ENCODE results near the gene GNAO1. TPM values are rescaled to one million over a fixed set of nuclear protein-coding genes. Genes with fewer than 3 reads are reported as not detected.

Gene GNAO1
- total RNA-seq, 1 experiment from 2014 or later = not detected

DNA sequence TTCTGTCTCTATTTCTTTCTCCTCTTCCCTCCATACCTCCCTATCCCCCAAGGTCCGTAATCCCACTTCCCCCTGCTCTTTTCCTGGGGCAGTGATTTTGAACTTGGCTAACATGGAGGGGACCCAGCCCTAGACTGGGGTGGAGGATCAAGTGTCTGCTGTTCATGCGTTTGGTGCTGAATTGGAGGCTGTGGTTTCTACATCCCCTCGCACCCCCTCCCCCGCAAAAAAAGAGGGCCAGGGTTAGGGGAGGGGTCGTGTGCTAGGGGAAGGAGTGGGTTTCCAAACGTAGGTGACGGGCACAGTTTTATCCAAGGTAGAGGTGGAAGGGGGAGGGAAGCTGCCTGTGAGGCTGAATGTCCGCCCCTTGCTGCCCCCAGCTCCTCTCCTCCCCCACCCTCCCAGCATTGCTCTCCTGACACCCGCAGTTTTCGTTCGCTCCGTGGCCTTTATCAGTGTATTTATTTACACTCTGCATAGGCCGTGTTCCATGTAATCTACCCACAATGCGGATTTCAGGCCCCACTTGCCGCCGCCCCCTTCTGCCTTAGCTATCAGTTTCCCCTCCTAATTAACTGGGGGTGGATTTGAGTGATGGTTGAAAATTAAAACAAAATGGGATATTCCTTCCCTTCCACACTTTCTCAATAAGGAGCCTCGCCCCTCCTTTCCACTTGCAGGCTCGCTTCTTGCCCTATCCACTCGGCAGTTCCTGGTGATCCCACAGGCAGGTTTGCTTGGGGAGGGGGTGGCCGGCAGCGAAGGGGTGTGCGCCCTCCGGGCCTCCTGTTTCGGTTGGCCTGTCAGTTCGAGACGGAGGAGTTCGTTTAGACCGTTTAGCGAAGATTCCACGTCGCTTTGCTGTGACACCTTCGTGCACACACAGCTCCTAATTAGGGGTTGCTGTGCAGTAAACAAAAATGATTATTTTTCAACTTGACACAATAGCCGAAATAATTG is 2.0 kb downstream of the GNAO1 start:
- Histone ChIP-seq H3K27me3 (replicated peaks; ENCODE audit: insufficient read depth, low read depth, low read length, poor library complexity) (peaks cover 82% of the 10 kb centered on the region), H3K9me3 (ENCODE audit: low read depth, low read length, poor library complexity, severe bottlenecking) (no peaks in the 10 kb centered on the region), H3K27ac (ENCODE audit: low read depth, low read length, poor library complexity, severe bottlenecking) (no peak overlapping the region), H3K4me3 (ENCODE audit: low read depth, low read length, poor library complexity, severe bottlenecking) (no peak overlapping the region), H3K36me3 (ENCODE audit: insufficient read depth, low read length, poor library complexity, severe bottlenecking) (no peaks in the 10 kb centered on the region), H3K4me1 (ENCODE audit: insufficient read depth, low read length, poor library complexity, severe bottlenecking) (peaks cover 12% of the 10 kb centered on the region)
- no peak for DNase-seq (ENCODE audit: low spot score)
- POLR2A ChIA-PET (ENCODE audit: low non-redundant PET) = no interaction called here
- CTCF ChIA-PET = no interaction called here
- peak; percentile 47 for TF ChIP-seq EZH2 (IDR thresholded peaks at IDR 0.05; ENCODE audit: borderline replicate concordance, low read depth, low read length, poor library complexity, severe bottlenecking)
- TF ChIP-seq, protein P1, sequence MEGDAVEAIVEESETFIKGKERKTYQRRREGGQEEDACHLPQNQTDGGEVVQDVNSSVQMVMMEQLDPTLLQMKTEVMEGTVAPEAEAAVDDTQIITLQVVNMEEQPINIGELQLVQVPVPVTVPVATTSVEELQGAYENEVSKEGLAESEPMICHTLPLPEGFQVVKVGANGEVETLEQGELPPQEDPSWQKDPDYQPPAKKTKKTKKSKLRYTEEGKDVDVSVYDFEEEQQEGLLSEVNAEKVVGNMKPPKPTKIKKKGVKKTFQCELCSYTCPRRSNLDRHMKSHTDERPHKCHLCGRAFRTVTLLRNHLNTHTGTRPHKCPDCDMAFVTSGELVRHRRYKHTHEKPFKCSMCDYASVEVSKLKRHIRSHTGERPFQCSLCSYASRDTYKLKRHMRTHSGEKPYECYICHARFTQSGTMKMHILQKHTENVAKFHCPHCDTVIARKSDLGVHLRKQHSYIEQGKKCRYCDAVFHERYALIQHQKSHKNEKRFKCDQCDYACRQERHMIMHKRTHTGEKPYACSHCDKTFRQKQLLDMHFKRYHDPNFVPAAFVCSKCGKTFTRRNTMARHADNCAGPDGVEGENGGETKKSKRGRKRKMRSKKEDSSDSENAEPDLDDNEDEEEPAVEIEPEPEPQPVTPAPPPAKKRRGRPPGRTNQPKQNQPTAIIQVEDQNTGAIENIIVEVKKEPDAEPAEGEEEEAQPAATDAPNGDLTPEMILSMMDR (conservative IDR thresholded peaks at IDR 0.05; ENCODE audit: low read depth, low read length) = no peak
- intact Hi-C loops (cut with micrococcal nuclease; ENCODE audit: unreplicated experiment) = no loop called here
- no TSS peak for BruUV-seq (replicated peaks)

DNA sequence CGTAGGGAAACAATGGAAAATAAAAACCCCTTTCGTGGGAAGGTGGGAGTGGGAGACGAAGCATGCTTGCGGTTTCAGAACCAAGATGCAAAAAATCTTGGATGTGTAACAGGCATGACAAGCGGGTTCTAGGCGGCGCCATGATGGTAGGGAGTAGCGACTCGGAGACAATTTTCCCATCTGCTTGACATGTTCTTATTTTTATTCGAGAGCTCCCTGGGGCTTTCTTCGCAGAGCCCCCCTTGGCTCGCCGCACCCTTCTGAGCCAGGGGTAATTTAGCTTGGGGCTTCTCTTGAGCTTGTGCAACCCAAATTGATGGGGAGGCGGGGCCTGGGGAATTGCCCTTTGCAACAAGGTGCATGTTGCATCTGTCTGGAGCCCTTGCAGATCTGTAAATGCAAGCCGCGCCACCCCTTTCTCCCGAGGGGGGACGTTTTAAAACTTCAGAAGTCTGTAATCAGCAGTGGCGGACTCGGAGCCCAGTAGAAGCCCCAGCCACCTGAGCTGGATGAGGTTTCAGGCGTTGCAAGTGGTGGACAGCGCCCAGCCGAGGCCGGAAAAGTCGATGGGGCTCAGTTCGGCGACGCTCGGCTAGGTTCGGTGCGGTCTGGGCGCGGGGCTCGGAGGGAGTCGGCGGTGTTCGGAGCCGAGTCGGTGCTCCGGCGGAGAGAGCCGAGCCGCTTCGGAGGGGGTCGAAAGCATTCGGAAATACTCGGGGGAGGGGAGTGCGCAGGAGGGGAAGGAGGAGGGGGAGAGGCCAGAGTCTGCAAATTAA is 2.9 kb downstream of the GNAO1 start:
- intact Hi-C loops (cut with micrococcal nuclease; ENCODE audit: unreplicated experiment) = no loop called here
- ChIA-PET CTCF (no interaction called here), POLR2A (ENCODE audit: low non-redundant PET) (no interaction called here)
- no TSS peak for BruUV-seq (replicated peaks)
- no peak for TF ChIP-seq EZH2 (IDR thresholded peaks at IDR 0.05; ENCODE audit: borderline replicate concordance, low read depth, low read length, poor library complexity, severe bottlenecking)
- TF ChIP-seq, protein P1 (conservative IDR thresholded peaks at IDR 0.05; ENCODE audit: low read depth, low read length) = no peak
- Histone ChIP-seq H3K36me3 (ENCODE audit: insufficient read depth, low read length, poor library complexity, severe bottlenecking) (no peaks in the 10 kb centered on the region), H3K9me3 (ENCODE audit: low read depth, low read length, poor library complexity, severe bottlenecking) (no peaks in the 10 kb centered on the region), H3K27me3 (replicated peaks; ENCODE audit: insufficient read depth, low read depth, low read length, poor library complexity) (peaks cover 73% of the 10 kb centered on the region), H3K27ac (ENCODE audit: low read depth, low read length, poor library complexity, severe bottlenecking) (no peak overlapping the region), H3K4me3 (ENCODE audit: low read depth, low read length, poor library complexity, severe bottlenecking) (peak overlapping the region; percentile 24), H3K4me1 (ENCODE audit: insufficient read depth, low read length, poor library complexity, severe bottlenecking) (peaks cover 12% of the 10 kb centered on the region)
- DNase-seq (ENCODE audit: low spot score) = peak; percentile 77

DNA sequence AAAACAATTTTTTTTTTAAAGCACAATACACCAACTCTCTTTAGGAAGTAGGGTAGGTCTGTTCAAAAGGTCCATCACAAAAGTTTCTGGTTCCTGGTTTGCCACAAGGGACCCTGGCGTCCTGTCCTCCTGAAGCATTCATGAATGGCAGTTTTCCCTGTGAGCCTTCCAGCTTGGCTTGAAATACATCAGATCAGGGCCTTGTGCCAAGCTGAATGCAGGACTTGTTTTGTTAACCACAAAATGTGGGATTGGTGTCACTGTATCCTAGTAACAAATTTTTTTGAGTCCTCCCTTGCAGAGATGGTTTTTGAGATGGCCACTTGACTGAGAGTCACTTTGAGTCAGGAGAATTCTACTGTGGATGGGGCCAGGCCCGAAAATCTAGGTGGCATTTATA is 3.9 kb downstream of the GNAO1 start:
- Histone ChIP-seq H3K36me3 (ENCODE audit: insufficient read depth, low read length, poor library complexity, severe bottlenecking) (no peaks in the 10 kb centered on the region), H3K4me3 (ENCODE audit: low read depth, low read length, poor library complexity, severe bottlenecking) (no peak overlapping the region)
- CTCF ChIA-PET = no interaction called here

More for the DNA sequence above, 3.9 kb downstream of the GNAO1 start:
- DNase-seq (ENCODE audit: low spot score) = no peak
- H3K4me1 ChIP-seq (ENCODE audit: insufficient read depth, low read length, poor library complexity, severe bottlenecking) = peaks cover 12% of the 10 kb centered on the region
- H3K27me3 ChIP-seq (replicated peaks; ENCODE audit: insufficient read depth, low read depth, low read length, poor library complexity) = peaks cover 63% of the 10 kb centered on the region
- POLR2A ChIA-PET (ENCODE audit: low non-redundant PET) = no interaction called here
- no peaks in the 10 kb centered on the region for H3K9me3 ChIP-seq (ENCODE audit: low read depth, low read length, poor library complexity, severe bottlenecking)
- intact Hi-C loops (cut with micrococcal nuclease; ENCODE audit: unreplicated experiment) = no loop called here
- H3K27ac ChIP-seq (ENCODE audit: low read depth, low read length, poor library complexity, severe bottlenecking) = no peak overlapping the region
- TF ChIP-seq EZH2 (IDR thresholded peaks at IDR 0.05; ENCODE audit: borderline replicate concordance, low read depth, low read length, poor library complexity, severe bottlenecking) = no peak
- TF ChIP-seq, protein P1 (conservative IDR thresholded peaks at IDR 0.05; ENCODE audit: low read depth, low read length) = no peak
- no TSS peak for BruUV-seq (replicated peaks)
